Endothelial cell of umbilical vein (primary cell): Measurements from ENCODE around the gene SULT1E1. TPM values are rescaled to one million over a fixed set of nuclear protein-coding genes. Genes with fewer than 3 reads are reported as not detected.
"Not testable (repeated sequence)": the region's sequence is repeated elsewhere in the genome, so short reads cannot be mapped to it uniquely, and the experiment has no call there.

Source experiments
- BruUV-seq: library from RNA; stranded (reverse); fragments of 400-500 nt; replicated peaks from 2 replicates; lab custom pipeline; 2021; lab: Mats Ljungman, UMichigan
- CTCF ChIA-PET: fragments of 300-600, 350-600 bp; sonication (Branson Sonifier 250); formaldehyde crosslinking; loops from one replicate; lab custom pipeline; 2021; ENCODE audit warnings: antibody characterized with exemption, inconsistent platforms; lab: Charles Lee
- POLR2A ChIA-PET: fragments of 300-600, 350-600 bp; sonication (Branson Sonifier 250); formaldehyde crosslinking; loops from one replicate; lab custom pipeline; 2021; ENCODE audit warnings: antibody characterized with exemption, inconsistent platforms; lab: Charles Lee
- DNase-seq: peaks from one replicate; pipeline ENCODE4 v3.0.0-alpha.2; 2011; ENCODE audit warnings: low read depth, low spot score
- FAIRE-seq: peaks from 2 replicates; lab custom pipeline; 2011; peaks lifted over from hg19 to GRCh38; lab: Jason Lieb, UNC
- H2AFZ ChIP-seq: 2 replicates; pipeline ENCODE4 v1.6.0; 2012; ENCODE audit warnings: low read depth, low read length, control low read depth, inconsistent platforms
- H3K27ac ChIP-seq: 2 replicates; pipeline ENCODE4 v1.5.1; 2011; ENCODE audit warnings: low read depth, mild to moderate bottlenecking, control low read depth, low read length, moderate library complexity; ENCODE audit not compliant: insufficient read depth
- H3K27me3 ChIP-seq, 2 experiments: 2 replicates each; pipeline versions ENCODE4 v1.6.0 to v1.6.1; 2011; ENCODE audit warnings: low read length in 2 of 2, mixed read lengths in 1 of 2; ENCODE audit not compliant: control insufficient read depth in 2 of 2, insufficient read depth in 2 of 2
- H3K36me3 ChIP-seq, 2 experiments: 2 replicates in 1 of 2; 3 replicates in 1 of 2; pipeline ENCODE4 v1.5.1; 2011; ENCODE audit warnings: low read length in 2 of 2, mild to moderate bottlenecking in 1 of 2, moderate library complexity in 1 of 2; ENCODE audit not compliant: control insufficient read depth in 2 of 2, insufficient read depth in 2 of 2; ENCODE audit errors: extremely low read depth in 1 of 2
- H3K4me1 ChIP-seq: 3 replicates; pipeline ENCODE4 v1.5.1; 2011; ENCODE audit warnings: mild to moderate bottlenecking, low read length; ENCODE audit not compliant: control insufficient read depth, insufficient read depth; ENCODE audit errors: extremely low read depth
- H3K4me2 ChIP-seq: 2 replicates; pipeline ENCODE4 v1.6.1; 2011; ENCODE audit warnings: low read length, control low read depth, mixed read lengths; ENCODE audit not compliant: insufficient read depth
- H3K4me3 ChIP-seq, 3 experiments: fragments of 200-600 bp in 1 of 3; sonication (generic), shearing (Covaris generic) in 1 of 3; replicated peaks in 1 of 3; 2 replicates each; pipeline ENCODE4 v1.5.1; 2011 to 2016; ENCODE audit warnings: control low read depth in 3 of 3, low read length in 3 of 3, mild to moderate bottlenecking in 2 of 3, inconsistent platforms in 1 of 3, low read depth in 1 of 3, moderate library complexity in 1 of 3; ENCODE audit not compliant: insufficient read depth in 1 of 3
- H3K79me2 ChIP-seq: 2 replicates; pipeline ENCODE4 v1.6.0; 2012; ENCODE audit warnings: low read length, inconsistent platforms; ENCODE audit not compliant: control insufficient read depth, insufficient read depth
- H3K9ac ChIP-seq: replicated peaks from 2 replicates; pipeline ENCODE3; 2011; ENCODE audit warnings: low read length, control low read depth; ENCODE audit not compliant: insufficient read depth; ENCODE audit errors: extremely low read depth
- H3K9me1 ChIP-seq: replicated peaks from 3 replicates; pipeline ENCODE4 v1.6.0; 2011; ENCODE audit warnings: mild to moderate bottlenecking, low read length; ENCODE audit not compliant: control insufficient read depth, insufficient read depth; ENCODE audit errors: extremely low read depth
- H3K9me3 ChIP-seq: replicated peaks from 2 replicates; pipeline ENCODE4 v1.5.1; 2012; ENCODE audit warnings: low read length, inconsistent platforms; ENCODE audit not compliant: control insufficient read depth, insufficient read depth
- H4K20me1 ChIP-seq: replicated peaks from 2 replicates; pipeline ENCODE3; 2011; ENCODE audit warnings: mild to moderate bottlenecking, low read length; ENCODE audit not compliant: control insufficient read depth, insufficient read depth; ENCODE audit errors: extremely low read depth
- POLR2A ChIP-seq: IDR thresholded peaks from 2 replicates; pipeline ENCODE4 v1.6.1; 2012; ENCODE audit warnings: low read depth, mild to moderate bottlenecking, control low read depth, low read length
- POLR2AphosphoS5 ChIP-seq: IDR thresholded peaks from 2 replicates; pipeline ENCODE4 v1.6.1; 2012; ENCODE audit warnings: low read depth, mild to moderate bottlenecking, control low read depth, low read length, moderate library complexity; ENCODE audit not compliant: insufficient read depth
- dilution Hi-C: fragments of 300-500 bp; cut with MboI; formaldehyde crosslinking; loops from one replicate; pipeline ENCODE4 v1.15.0; 2019; ENCODE audit warnings: low sequenced_read_pairs; ENCODE audit not compliant: extremely low pct_ligation_motif_present
- intact Hi-C: fragments of 100-400 bp; cut with micrococcal nuclease; formaldehyde crosslinking; loops from one replicate; pipeline ENCODE4 v1.10.0; 2022
- polyA plus RNA-seq, 4 experiments: library from polyadenylated mRNA; depleted of rRNA in 3 of 4; stranded (reverse) in 3 of 4; unstranded in 1 of 4; fragments of >200 nt; gene quantifications; 2 replicates each; pipeline versions ENCODE4 v1.2.1 to v1.2.3, GENCODE V29; 2011 to 2012; ENCODE audit warnings: missing spikeins in 1 of 4
- total RNA-seq: library from RNA; stranded (reverse); gene quantifications from 2 replicates; pipeline ENCODE4 v1.2.3, GENCODE V29; 2021
- TF ChIP-seq, protein P1 (sequence below): IDR thresholded peaks from 2 replicates; pipeline ENCODE4 v1.6.1; 2011; ENCODE audit not compliant: insufficient read depth, insufficient read length

SULT1E1 gene
- total and polyA plus RNA-seq, 2 donors (not counting 3 experiments of a cell fraction or from before 2014, with no cell fraction given) = 25.8 to 34.5 TPM

DNA sequence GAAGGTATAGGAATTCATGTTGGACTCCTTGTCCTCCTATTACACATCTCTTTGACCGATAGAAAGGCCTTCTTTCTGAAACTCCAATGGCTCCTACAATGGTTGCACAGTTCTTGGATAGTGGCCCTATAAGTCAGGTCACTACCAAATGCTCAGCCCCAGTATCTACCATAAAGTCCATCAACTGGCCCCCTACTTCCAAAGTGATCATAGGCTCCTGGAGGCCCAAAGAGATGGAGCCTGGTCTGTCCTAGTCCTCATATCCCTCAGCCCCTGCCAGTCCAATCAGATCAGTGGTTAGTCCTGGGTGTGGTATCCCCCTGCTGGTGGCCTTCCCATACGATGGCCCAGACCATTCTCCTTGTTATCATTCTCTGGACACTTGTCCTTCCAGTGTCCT lies 30.3 kb downstream of the SULT1E1 start:
- Histone ChIP-seq H2AFZ (no peak overlapping the region), H3K4me3 (no peak overlapping the region), H3K36me3 (no peaks in the 10 kb centered on the region), H3K9me1 (no peaks in the 10 kb centered on the region), H4K20me1 (no peaks in the 10 kb centered on the region), H3K27ac (no peak overlapping the region), H3K27me3 (no peaks in the 10 kb centered on the region), H3K9me3 (no peaks in the 10 kb centered on the region), H3K4me2 (no peak overlapping the region), H3K9ac (no peak overlapping the region), H3K4me1 (peaks cover 4% of the 10 kb centered on the region), H3K79me2 (no peaks in the 10 kb centered on the region)
- TF ChIP-seq, protein P1, sequence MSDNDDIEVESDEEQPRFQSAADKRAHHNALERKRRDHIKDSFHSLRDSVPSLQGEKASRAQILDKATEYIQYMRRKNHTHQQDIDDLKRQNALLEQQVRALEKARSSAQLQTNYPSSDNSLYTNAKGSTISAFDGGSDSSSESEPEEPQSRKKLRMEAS = no peak
- TF ChIP-seq POLR2A = peak; percentile 29
- DNase-seq (no peak), FAIRE-seq (no peak)
- intact Hi-C loops (no loop called here), dilution Hi-C loops (no loop called here)
- ChIA-PET CTCF (no interaction called here), POLR2A (no interaction called here)
- no TSS peak for BruUV-seq

DNA sequence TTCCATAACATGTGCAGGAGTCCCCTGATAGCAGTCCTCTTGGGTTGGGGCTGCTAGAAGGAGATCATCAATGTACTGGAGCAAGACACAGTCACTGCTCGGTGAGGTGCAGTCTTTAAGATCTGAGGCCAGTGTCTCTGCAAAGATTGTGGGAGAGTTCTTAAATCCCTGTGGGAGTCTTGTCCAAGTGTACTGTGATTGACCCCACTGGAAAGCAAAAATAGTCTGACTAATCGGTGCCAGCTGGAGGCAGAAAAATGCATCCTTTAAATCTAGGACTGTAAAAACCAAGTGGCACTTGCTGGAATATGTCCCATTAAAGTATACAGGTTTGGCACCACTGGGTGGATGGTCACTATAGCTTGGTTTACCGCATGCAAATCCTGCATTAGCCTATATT lies 31.1 kb downstream of the SULT1E1 start:
- H2AFZ ChIP-seq = no peak overlapping the region
- intact Hi-C loops = no loop called here
- H3K79me2 ChIP-seq = no peaks in the 10 kb centered on the region
- H3K4me1 ChIP-seq = peaks cover 3% of the 10 kb centered on the region
- dilution Hi-C loops = no loop called here
- no peak overlapping the region for H3K9ac ChIP-seq
- CTCF ChIA-PET = no interaction called here
- no peak for DNase-seq
- no peaks in the 10 kb centered on the region for H4K20me1 ChIP-seq
- H3K27me3 ChIP-seq = no peaks in the 10 kb centered on the region
- H3K4me3 ChIP-seq = no peak overlapping the region
- POLR2A ChIA-PET = no interaction called here
- FAIRE-seq = no peak
- H3K9me3 ChIP-seq = no peaks in the 10 kb centered on the region
- BruUV-seq = no TSS peak
- no peaks in the 10 kb centered on the region for H3K9me1 ChIP-seq
- H3K36me3 ChIP-seq = no peaks in the 10 kb centered on the region
- H3K4me2 ChIP-seq = no peak overlapping the region
- H3K27ac ChIP-seq = no peak overlapping the region
- TF ChIP-seq POLR2AphosphoS5 = no peak
- TF ChIP-seq POLR2A = no peak

DNA sequence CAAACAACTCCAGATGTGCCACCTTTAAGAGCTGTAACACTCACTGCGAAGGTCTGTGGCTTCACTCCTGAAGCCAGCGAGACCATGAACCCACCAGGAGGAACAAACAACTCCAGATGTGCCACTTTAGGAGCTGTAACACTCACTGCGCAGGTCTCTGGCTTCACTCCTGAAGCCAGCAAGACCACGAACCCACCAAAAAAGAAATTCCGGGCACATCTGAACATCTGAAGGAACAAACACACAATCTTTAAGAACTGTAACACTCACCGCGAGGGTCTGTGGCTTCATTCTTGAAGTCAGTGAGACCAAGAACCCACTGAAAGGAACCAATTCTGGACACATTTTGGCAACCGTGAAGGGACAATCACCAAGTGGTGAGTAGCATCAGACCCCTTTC lies 34.9 kb downstream of the SULT1E1 start:
- H3K9me1 ChIP-seq, H3K4me2 ChIP-seq, FAIRE-seq, intact Hi-C loops, POLR2A ChIA-PET, H4K20me1 ChIP-seq, H3K27me3 ChIP-seq, H3K9ac ChIP-seq, BruUV-seq, H3K36me3 ChIP-seq, H3K27ac ChIP-seq, dilution Hi-C loops, DNase-seq, H2AFZ ChIP-seq, H3K9me3 ChIP-seq, H3K79me2 ChIP-seq, H3K4me3 ChIP-seq: not testable (repeated sequence)
- peaks cover 11% of the 10 kb centered on the region for H3K4me1 ChIP-seq
- CTCF ChIA-PET = interaction anchor here (1.7 to 3.5 kb wide), 5 partner anchors 31 to 132 kb away, joined by 5 to 34 read pairs (median 14); partner anchors contain the start of gene SULT1B1
